Endometrium (tissue), 2 donors: Measurements from ENCODE around the gene PTPRA.

Experiments
- FAIRE-seq: peaks from 2 replicates; lab custom pipeline; 2012; peaks lifted over from hg19 to GRCh38; lab: Jason Lieb, UNC
- donor health status: control.
- donor health status: control.

Gene PTPRA

DNA sequence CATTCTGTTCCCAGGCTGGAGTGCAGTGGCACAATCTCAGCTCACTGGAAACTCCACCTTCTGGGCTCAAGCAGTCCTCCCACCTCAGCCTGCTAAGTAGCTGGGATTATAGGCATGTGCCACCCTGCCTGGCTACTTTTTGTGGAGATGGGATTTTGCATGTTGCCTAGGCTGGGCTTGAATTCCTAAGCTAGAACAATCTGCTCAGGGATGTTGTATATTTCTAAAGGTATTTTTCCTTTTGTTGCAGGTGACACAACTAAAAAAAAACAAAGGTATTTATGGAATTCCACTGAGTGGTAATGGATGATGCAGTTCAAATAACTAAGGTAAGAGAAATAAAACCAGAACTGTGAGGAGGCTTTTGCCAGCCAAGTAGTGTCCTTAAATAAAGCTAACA is 49.7 kb downstream of the PTPRA start:
- FAIRE-seq: no peak

DNA sequence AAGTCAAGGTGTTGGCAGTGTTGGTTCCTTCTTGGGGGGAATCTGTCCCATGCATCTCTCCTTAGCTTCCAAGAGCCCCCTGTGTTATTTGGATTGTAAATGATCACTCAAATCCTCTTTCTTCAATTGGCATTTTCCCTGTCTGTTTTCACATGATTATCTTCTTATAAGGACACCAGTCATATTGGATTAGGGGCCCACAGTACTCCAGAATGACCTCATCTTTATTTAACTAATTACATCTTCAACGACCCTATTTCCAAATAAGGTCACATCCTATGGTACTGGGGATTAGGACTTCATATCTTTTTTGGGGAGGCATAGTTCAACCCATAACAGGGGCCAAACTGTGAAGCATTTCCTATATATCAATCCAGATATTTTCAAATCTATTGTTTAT is 57.3 kb downstream of the PTPRA start:
- FAIRE-seq: no peak

DNA sequence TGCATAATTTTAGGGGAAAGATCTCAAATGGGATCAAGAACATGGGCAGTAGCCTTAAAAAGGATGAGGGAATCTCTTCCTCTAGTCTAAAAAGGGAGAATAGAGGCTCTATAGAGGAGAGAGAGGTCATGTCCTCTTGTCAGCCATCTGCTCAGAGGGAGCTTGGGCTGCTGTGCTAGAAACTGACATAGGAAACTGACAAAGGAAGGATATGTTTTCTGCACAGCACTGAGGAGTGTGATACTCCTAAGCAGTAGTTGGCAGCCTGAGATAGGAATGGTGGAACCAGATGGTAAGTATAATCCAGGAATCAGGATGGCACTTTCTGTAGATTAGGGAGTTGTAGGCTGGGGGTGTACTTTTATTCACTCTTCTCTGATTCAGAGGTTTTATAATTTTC is 59.2 kb downstream of the PTPRA start:
- no peak for FAIRE-seq

DNA sequence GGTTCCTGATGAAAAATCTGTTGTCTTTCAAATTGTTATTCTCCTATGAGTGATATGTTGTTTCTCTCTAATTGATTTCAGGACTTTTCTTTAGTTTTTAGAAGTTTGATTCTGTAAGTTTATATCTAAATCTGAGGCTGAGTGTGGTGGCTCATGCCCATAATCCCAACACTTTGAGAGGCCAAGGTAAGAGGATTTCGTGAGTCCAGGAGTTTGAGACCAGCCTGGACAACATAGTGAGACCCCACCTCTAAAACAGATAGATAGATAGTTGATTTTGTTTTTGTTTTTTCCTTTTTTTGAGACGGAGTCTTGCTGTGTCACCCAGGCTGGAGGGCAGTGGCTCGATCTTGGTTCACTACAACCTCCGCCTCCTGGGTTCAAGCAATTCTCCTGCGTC is 64.6 kb downstream of the PTPRA start:
- FAIRE-seq: no peak

DNA sequence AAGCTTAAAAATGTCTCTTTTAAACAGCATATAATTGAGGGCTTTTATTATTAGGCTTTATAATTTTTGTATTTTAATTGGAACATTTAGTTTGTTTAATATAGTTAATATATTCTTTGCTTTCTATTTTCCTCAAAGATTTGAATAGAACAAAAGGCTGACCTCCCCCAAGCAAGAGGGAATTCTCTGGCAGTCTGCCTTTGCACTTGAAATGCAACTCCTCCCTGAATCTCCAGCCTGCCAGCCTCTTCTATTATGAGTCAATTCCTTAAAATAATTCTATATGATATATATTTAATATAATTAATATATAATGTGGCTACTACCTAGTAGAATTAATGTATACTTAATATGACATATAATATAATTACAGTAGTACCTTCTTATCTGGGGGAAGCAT is 69.2 kb downstream of the PTPRA start:
- FAIRE-seq: peak; percentile 90

DNA sequence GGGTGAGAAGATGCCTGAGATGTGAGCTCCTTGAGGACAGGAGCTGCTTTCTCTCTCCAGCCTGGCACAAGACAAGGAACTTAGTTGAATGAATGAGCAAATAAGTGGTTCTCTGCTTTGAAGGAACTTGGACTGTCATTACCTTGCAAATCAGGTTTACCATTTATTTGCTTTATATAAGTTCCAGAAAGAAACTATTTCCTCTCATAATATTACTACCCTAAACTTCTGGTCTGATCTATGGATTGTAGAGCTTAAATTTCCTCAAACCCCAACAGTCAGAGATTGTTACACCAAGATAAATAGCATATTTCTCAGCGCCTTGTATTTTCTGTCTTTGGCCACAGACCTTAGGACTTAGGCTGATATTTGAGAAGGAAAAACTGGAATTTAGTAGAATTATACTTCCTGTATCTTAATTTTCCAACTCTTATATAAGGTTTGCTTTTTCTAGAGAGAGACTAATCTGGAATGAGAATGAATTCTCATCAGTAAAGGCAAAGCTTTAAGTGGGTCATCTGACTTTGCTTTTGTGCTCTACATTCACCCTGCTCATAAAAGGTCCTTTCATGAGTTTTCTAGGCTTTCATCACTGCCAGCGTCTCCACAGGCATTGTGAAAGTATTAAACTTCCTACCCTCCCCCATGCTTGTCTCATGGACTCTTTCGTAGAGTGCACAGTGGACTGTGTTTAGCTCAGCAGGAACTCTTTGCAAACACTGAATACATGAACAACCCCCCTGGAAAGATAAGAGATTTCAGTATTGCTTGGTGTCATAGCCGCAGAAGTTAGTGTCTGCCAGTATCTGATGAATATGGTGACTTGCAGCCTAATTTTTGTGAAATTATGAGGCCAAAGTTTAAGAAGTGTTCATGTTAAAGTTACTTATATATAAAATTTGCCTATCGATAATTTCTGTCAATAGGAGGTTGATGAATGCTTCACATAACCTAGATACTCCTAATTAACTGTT is 74.0 kb downstream of the PTPRA start:
- FAIRE-seq: no peak

DNA sequence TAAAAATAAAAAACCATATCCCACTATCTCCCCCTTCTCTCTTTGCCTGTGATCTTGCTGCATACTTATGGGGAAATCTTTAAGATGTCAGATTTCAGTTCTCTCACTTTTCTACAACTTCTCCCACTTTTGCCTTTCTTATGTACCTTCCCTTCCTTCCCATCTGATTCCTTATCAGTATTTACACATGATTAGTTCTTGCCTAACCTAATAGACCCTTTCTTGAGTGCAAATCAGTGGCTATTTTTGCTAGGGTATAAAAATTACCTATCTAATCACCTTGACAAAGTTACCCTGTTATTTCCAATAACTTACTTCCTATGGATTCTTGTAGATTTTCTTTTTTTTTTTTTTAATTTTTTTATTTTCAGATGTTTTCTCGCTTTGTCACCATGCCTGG is 75.7 kb downstream of the PTPRA start:
- no peak for FAIRE-seq

DNA sequence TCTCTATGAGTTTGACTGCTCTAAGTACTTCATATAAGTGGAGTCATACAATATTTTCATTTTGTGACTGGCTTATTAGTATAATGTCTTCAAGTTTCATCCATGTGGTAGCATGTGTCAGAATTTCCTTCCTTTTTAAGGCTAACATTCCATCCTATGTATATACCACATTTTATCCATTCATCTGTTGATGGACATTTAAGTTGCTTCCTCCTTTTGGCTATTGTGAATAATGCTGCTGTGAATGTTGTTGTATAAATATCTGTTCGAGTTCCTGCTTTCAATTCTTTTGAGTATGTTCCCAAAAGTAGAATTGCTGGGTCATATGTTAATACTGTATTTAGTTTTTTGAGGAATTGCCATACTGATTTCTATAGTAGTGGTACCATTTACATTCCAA is 79.5 kb downstream of the PTPRA start:
- FAIRE-seq: no peak

DNA sequence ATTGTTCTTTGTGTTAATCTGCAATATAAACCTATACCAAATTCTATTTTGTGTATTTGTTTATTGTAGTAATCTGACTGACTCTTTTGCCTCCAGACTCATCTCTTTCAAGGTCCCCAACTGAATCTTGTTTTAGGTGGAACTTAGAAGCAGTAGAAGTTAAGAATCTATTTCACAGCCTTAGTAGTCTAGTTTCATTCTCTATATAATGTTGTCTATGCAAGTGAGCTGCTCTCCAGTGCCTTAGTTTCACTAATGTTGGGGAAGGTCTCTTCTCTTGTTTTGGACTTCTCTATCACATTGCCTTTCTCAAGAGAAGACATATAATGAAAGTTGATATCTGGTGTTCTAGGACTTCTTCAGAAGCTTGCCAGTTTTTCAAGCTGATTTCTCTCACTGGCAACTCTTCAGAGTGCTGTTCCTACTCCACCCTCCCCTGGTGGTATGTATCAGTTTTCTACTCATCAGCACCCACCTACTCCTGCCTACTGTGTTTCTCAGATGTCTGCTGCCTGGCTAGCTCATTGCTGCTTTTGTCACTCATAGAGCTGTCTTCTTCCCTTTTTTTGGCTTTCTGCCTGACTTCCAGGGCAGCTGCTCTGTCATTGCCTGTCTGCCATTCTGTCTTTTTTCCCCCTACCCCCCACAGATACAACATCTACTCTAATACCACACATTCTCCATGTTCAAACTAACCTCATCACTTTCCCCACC is 82.1 kb downstream of the PTPRA start:
- no peak for FAIRE-seq

DNA sequence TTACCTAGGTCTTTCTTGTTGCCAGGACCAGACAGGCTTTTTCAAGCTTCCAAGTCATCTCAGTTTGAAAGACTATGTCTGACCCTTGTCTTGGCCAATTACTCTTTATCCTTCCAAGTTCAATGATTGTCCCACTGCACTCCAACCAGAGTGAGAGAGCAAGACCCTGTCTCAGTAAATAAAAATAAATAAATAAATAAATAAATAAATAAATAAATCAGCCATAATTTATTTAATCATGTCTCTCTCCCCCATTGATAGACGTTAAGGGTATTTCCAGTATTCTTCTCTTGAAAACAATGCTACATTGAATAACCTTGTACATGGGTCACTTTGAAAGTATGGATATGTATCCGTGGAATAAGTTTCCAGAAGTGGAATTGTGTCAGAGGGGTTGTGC is 83.2 kb downstream of the PTPRA start:
- FAIRE-seq: no peak

DNA sequence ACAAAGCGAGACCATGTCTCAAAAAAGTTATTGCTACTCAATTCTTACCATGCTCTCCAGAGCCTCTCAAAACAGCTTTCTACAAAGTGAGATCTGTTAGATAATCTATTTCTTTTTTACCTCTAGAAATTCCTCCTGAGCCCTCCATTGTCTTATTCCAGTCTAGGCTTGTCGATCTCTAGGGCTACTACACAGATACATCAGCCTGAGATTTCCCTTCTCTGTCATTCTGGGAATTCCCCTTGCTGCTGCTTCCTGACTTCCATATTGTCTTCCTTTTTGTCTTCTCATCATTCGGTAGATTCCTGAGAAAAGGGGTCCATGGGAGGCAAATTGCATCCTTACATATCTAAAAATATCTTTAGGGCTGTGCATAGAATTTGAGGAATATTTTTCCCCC is 94.6 kb downstream of the PTPRA start:
- FAIRE-seq: no peak

DNA sequence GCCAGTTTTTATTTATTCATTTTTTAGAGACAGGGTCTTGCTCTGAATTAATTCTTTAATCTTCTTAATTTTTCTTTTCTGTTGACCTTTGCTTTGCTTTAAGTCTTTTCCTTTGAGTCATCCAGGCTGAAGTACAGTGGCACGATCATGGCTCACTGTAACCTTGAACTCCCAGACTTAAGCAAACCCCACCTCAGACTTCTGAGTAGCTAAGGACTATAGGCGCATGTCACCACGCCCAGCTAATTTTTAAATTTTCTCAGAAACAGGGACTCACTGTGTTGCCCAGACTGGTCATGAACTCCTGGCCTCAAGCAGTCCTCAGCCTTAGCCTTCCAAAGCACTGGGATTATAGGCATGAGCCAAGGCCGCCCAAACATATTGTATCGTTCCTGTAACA is 98.8 kb downstream of the PTPRA start:
- no peak for FAIRE-seq

DNA sequence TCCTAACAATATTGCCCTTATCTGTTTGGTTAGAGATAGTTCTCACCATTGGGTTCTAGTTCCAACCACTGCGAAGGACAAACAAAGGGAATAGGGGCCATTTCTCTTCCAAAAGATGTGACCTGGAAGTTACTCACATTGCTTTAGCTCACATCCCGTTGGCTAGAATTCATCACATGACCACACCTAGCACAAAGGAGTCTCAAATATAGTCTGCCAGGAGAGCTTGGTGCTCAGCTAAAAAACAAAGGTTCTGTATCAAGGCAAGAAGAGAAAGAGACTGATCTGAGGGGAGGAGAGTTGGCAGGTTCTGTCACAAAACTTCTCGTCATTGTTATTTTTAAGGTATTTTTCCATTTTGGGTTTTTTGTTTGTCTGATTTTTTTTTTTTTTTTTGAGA is 100.3 kb downstream of the PTPRA start:
- FAIRE-seq: no peak

DNA sequence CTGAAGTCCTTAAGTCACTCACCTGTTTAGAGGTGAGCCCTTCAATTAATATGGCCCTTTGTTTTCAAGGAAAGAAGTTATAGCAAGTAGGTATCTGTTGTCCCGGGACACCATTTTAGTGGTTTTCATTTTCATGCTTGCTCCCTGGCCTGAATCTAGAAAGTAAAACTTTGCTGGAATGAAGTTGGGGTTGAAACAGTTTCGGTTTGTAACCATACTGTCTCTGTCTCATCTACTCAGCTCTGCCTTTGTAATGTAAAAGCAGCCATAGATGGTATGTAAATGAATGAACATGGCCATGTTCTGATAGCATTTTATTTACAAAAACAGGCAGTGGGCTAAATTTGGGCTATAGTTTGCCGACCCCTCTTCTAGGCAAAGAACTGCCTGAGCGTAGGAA is 105.2 kb downstream of the PTPRA start:
- no peak for FAIRE-seq

DNA sequence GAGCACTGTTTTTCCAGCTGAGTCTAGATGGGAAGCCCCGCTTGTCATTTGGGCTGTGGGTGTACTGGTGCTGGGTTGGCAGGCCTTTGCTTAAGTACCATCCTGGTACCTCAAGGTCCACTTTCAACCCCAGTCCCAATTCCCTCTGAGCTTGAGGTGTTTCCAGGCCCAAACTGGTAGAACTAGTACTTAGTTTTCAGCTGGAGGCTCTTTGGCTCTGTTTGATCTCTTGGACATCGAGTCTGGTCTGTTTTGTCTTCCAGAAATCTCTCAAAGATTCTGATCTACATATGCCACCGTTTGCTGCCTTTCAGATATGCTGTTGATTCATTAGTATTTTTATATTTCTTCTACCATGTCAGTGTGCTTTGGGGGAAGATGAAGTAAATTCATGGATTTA is 108.4 kb downstream of the PTPRA start:
- no peak for FAIRE-seq

DNA sequence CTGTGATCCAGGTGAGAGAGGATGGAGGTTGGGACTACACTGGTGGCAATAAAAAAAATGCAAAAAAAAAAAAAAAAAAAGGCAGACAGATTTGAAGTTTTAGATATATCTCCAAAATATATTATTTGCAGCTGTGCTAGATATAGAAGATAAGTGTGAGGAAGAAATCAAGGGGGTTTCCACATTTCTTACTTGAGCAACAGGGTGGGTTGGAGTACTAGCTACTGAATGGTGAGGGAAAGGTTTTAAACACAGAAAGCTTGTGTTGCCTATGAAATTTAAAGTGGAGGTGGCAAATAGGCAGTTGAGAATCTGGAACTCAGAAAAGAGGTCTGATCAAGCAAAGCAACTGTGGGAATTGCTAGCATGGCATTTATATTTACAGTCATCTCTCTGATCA is 110.2 kb downstream of the PTPRA start:
- FAIRE-seq: no peak

DNA sequence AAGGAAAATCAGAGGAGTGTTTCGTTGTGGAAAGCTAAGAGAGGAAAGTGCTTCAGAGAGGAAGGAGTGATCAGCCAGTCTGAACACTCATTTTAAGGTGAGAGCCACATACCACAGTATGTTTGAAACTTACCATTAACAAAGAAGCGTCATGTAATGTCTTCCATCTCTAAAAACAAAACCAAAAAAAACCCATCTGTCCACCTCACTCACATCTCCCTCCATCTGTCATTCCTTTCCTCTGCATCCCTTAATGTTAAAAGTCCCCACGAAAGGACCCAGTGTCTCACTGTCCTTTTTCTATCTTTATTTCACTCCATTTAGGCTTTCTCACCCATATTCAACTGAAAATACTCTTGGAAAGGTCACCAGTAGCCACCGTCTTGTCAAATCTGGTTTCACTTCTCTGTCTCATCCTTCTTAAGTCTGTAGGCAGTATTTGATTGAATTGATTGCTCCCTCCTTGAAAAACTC is 110.8 kb downstream of the PTPRA start:
- no peak for FAIRE-seq

DNA sequence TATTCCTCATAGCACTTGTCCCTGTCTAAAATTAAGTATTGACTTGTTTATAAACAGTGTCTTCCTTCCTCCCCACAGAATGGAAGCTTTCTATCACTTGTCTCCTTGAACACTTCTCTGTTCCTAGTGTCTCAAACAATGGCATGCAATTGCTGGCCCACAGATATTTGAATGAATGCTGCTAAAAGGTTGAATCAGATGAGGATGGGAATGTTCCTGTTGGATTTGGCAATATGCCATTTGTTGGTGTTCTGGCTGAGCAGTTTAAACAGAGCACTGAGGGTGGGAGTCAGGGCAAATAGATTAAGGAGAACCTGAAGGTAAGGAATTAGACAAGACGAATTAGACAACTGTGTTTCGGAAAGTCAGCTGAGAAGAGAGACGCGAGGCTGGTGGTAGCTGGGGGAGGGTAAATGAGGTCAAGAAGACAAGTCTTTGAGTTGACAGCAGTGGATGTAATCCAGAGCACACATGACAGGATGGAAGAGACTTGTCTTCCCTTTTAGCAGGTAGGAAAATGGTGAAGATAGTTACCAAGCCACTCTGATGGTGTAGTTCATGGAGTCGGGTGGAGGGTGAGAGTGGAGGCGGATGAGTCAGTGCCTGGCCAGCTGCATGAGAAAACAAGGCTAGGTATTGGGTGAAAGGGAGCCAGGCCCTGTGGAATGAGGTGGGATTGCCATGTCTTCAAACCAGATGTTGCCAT is 111.8 kb downstream of the PTPRA start:
- no peak for FAIRE-seq

DNA sequence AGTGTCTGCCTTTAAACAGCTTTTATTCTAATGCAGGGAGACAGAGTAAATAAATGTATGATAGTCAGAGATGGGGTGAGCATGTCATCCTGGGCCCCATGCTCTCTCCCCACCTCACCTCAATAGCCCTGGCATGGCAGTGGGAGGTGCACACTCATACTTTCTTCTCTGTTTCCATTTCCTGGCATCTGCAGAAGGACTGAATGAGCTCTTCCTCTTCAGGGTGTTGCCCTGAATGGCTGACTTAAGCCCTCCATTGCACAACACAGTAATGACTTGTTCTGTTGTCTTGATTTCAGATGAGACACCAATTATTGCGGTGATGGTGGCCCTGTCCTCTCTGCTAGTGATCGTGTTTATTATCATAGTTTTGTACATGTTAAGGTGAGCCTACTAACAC is 113.2 kb downstream of the PTPRA start:
- FAIRE-seq: no peak

DNA sequence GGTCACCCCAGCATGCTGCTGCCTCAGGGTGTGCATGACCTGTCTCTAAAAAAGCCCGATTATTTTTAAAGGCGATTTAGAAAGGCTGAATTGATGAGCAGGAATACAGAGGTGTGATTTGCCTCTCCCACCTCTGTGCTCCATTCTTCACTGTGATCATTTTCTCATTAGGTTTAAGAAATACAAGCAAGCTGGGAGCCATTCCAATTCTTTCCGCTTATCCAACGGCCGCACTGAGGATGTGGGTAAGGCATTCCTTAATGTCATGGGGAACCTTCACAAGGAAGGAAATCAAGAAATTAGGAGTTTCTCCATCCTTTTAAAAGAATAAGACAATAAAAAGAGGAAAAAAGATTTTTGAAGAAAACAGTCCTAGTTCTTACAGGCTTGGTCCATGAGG is 114.6 kb downstream of the PTPRA start:
- no peak for FAIRE-seq

DNA sequence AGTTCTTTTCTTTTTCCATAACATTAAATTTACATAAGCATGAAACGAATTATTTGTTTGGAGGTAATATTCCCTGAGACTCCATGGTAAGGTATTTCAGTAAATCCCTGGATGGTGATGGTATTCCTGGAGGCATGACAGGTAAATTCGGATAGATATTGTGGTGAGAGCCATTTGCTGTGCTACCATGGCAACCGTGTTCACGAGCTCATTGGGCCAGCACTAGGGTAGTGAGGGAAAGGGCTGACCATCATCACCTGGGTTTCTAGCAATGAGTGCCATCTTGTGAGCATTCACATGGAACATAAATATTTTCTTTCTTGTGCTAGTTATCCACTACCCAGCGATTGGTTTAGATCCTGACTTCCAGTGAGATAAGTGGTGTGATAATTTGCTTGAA is 118.3 kb downstream of the PTPRA start:
- no peak for FAIRE-seq

DNA sequence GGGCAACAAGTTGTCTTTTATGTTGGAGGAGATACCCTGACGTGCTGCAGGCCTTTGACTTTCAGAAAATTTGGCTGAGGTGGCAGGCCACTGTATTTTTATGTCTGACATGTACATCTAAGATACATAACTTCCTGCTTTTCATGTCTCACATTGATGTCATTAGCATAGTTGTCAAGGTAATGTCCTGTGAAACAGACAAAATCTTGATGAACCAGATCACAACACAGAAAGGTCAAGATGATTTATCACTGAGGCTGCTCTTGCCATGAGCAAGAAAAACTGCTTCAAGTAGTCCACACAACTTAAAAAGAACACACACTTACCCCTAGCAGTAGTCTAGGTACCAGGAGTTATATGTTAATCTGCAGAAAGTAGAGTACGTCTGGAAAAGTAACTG is 120.0 kb downstream of the PTPRA start:
- FAIRE-seq: no peak

DNA sequence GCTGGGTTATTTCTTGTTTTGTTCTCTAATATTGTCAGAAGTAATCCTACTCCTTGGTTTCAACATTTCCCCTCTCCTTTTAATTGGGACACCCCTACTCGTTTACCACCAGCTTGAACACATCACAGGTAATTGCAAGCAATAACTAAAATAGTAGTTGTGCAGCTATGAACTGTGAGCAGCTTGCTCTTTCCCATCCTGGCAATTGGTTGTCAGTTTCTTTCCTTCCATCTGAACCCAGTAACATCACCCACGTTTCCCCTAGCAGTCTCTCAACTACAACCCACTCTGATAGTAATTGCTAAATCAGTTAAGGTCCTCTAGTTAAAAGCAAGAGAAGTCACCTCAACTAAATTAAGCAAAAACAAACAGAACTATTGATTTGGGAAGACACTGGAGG is 122.5 kb downstream of the PTPRA start:
- FAIRE-seq: no peak
